Measurements from ENCODE around the gene RMRP.

DNA sequence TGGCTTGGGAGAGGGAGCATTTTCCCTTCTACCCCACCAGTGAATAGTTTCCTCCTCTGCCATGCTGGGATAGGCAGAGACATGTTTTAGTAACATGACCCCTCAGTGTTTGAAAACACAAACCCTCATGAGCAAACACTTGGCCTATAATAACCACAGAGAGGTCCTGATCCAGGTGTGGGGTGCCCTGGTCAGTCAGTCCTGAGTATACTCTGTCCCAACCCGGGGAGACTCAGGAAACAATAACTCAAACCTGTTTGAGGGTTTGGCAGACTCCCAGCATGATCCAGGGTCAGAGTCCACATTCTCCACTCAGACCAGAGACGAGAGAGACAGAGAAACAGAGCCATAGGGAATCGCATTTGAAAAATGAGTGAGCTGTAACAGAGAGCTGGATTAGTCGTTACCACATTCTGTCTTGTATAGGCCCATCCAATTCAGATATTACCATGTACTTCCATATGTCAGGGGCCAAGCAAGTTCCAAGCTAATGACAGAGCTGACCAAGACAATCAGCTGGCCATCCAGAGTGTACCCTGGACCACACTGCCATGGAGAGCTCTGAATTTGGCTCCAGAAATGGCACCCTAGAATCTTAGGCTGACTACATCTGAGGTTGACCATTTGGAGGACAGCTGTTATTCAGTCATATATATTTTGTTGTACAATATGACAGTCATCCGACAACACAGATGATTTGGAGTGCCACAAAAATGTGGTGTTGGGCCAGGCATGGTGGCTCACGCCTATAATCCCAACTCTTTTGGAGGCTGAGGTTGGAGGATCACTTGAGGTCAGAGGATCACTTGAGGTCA, 11.7 kb upstream of the RMRP start:
- no peak for TF ChIP-seq GATA2 (IDR thresholded peaks at IDR 0.05; ENCODE audit: low read depth, low read length)
- no peak for TF ChIP-seq GATA3 (IDR thresholded peaks at IDR 0.05; ENCODE audit: low read depth, low read length)
